PC-3 (cell line): ENCODE results near the gene PCMT1. TPM values are rescaled to one million over a fixed set of nuclear protein-coding genes. Genes with fewer than 3 reads are reported as not detected.

Experiments
- ATAC-seq: fragments of 200-7000 bp; cut with Tn5 transposase; 2 replicates; pipeline ENCODE4 v1.9.1; 2020; ENCODE audit warnings: mild to moderate bottlenecking, moderate library complexity
- BruUV-seq: library from RNA; stranded (reverse); fragments of 400-500 nt; replicated peaks from 2 replicates; lab custom pipeline; 2021; lab: Mats Ljungman, UMichigan
- CTCF ChIA-PET: fragments of 300-600 bp; sonication (Branson Sonifier 250); formaldehyde crosslinking; loops from one replicate; lab custom pipeline; 2022; ENCODE audit warnings: antibody characterized with exemption; lab: Charles Lee
- POLR2A ChIA-PET: fragments of 300-600 bp; sonication (Branson Sonifier 250); formaldehyde crosslinking; loops from one replicate; lab custom pipeline; 2022; ENCODE audit warnings: antibody characterized with exemption; ENCODE audit not compliant: unreplicated experiment; lab: Charles Lee
- DNase-seq: peaks from one replicate; pipeline ENCODE4 v3.0.0-alpha.2; 2015
- H2AFZ ChIP-seq: fragments of 300-600 bp; sonication (generic); 2 replicates; pipeline ENCODE4 v1.6.0; 2016; ENCODE audit warnings: antibody characterized with exemption, low read length
- H3F3A ChIP-seq: fragments of 300-600 bp; sonication (generic); one replicate; pipeline ENCODE4 v1.6.0; 2017; ENCODE audit warnings: antibody characterized with exemption, low read length, control low read depth, mild to moderate bottlenecking; ENCODE audit not compliant: unreplicated experiment
- H3K27ac ChIP-seq: fragments of 300-600 bp; sonication (generic); 2 replicates; pipeline ENCODE4 v1.5.1; 2016; ENCODE audit warnings: mild to moderate bottlenecking, low read length
- H3K27me3 ChIP-seq: fragments of 300-600 bp; sonication (generic); 2 replicates; pipeline ENCODE4 v1.6.1; 2016; ENCODE audit warnings: low read length, mixed read lengths
- H3K36me3 ChIP-seq: fragments of 300-600 bp; sonication (generic); 2 replicates; pipeline ENCODE4 v1.6.1; 2016; ENCODE audit warnings: low read depth, mixed run types, low read length, mixed read lengths
- H3K4me1 ChIP-seq: fragments of 300-600 bp; sonication (generic); 2 replicates; pipeline ENCODE4 v1.5.1; 2016; ENCODE audit warnings: low read length; ENCODE audit not compliant: insufficient read depth
- H3K4me2 ChIP-seq: fragments of 300-600 bp; sonication (generic); 2 replicates; pipeline ENCODE4 v1.6.0; 2016; ENCODE audit warnings: low read length
- H3K4me3 ChIP-seq: fragments of 300-600 bp; sonication (generic); 2 replicates; pipeline ENCODE4 v1.5.1; 2016; ENCODE audit warnings: mild to moderate bottlenecking, low read length, mixed read lengths
- H3K79me2 ChIP-seq: fragments of 300-600 bp; sonication (generic); 2 replicates; pipeline ENCODE4 v1.6.1; 2017; ENCODE audit warnings: low read length, mixed read lengths
- H3K9ac ChIP-seq: fragments of 300-600 bp; sonication (generic); 2 replicates; pipeline ENCODE4 v1.6.0; 2016; ENCODE audit warnings: mild to moderate bottlenecking, low read length
- H3K9me2 ChIP-seq: fragments of 300-600 bp; sonication (generic); replicated peaks from 2 replicates; pipeline ENCODE4 v1.6.1; 2016; ENCODE audit warnings: mixed run types, low read length, mixed read lengths
- H3K9me3 ChIP-seq: fragments of 300-600 bp; sonication (generic); 2 replicates; pipeline ENCODE4 v1.6.1; 2016; ENCODE audit warnings: low read length, mixed read lengths
- H4K20me1 ChIP-seq: fragments of 300-600 bp; sonication (generic); 2 replicates; pipeline ENCODE4 v1.6.1; 2016; ENCODE audit warnings: low read length, mixed read lengths
- EZH2 ChIP-seq: fragments of 300-600 bp; sonication (generic); IDR thresholded peaks from one replicate; pipeline ENCODE4 v1.6.1; 2017; ENCODE audit warnings: antibody characterized with exemption, mild to moderate bottlenecking, low read length; ENCODE audit not compliant: unreplicated experiment
- EZH2phosphoT487 ChIP-seq: fragments of 300-600 bp; sonication (generic); IDR thresholded peaks from 2 replicates; pipeline ENCODE4 v1.6.1; 2018; ENCODE audit warnings: mild to moderate bottlenecking, antibody characterized with exemption, low read length, borderline replicate concordance
- intact Hi-C: fragments of 100-400 bp; cut with micrococcal nuclease; formaldehyde crosslinking; loops from 2 replicates; pipeline ENCODE4 v1.9.0; 2023
- total RNA-seq: library from RNA; depleted of rRNA; stranded (reverse); fragments of >200 nt; gene quantifications from 2 replicates; pipeline ENCODE4 v1.2.3, GENCODE V29; 2014
- TF ChIP-seq, protein P1 (sequence below): fragments of 300-600 bp; sonication (generic); conservative IDR thresholded peaks from 2 replicates; pipeline ENCODE4 v1.5.1; 2017; ENCODE audit warnings: antibody characterized with exemption, low read depth, mild to moderate bottlenecking, low read length

The PCMT1 gene
- total RNA-seq, 1 experiment from 2014 or later, result 122 TPM

DNA sequence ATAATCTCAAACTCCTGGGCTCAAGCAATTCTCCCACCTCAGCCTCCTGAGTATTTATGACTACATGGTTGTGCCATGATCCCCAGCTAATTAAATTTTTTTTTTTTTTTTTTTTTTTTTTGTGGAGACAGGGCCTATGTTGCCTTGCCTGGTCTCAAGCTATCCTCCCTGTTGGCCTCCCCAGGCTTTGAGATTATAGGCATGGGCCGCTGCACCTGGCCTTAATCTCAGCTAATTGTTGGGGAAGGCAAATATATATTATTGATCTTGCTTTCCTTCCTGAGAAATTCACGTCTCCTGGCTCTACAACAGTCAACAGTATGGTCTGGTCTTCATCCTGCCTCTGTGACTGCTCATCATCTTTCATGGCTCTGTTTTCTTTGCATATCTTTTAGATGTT lies 20.1 kb downstream of the PCMT1 start:
- Histone ChIP-seq H4K20me1 (no peaks in the 10 kb centered on the region), H3K9me2 (no peaks in the 10 kb centered on the region), H3K9me3 (no peaks in the 10 kb centered on the region), H3K27ac (no peak overlapping the region), H3K4me2 (no peak overlapping the region), H3K27me3 (no peaks in the 10 kb centered on the region), H2AFZ (no peak overlapping the region), H3K4me1 (peaks cover 6% of the 10 kb centered on the region; the same call in 1 of the 2 replicates), H3K9ac (no peak overlapping the region), H3K79me2 (peaks cover 37% of the 10 kb centered on the region), H3K4me3 (no peak overlapping the region), H3K36me3 (peaks cover 20% of the 10 kb centered on the region), H3F3A (no peaks in the 10 kb centered on the region)
- ATAC-seq (no peak), DNase-seq (no peak)
- no TSS peak for BruUV-seq
- CTCF ChIA-PET, result no interaction called here
- intact Hi-C loops, result no loop called here
- no peak for TF ChIP-seq EZH2phosphoT487
- TF ChIP-seq, protein P1, sequence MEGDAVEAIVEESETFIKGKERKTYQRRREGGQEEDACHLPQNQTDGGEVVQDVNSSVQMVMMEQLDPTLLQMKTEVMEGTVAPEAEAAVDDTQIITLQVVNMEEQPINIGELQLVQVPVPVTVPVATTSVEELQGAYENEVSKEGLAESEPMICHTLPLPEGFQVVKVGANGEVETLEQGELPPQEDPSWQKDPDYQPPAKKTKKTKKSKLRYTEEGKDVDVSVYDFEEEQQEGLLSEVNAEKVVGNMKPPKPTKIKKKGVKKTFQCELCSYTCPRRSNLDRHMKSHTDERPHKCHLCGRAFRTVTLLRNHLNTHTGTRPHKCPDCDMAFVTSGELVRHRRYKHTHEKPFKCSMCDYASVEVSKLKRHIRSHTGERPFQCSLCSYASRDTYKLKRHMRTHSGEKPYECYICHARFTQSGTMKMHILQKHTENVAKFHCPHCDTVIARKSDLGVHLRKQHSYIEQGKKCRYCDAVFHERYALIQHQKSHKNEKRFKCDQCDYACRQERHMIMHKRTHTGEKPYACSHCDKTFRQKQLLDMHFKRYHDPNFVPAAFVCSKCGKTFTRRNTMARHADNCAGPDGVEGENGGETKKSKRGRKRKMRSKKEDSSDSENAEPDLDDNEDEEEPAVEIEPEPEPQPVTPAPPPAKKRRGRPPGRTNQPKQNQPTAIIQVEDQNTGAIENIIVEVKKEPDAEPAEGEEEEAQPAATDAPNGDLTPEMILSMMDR, result no peak
- TF ChIP-seq EZH2, result no peak
- POLR2A ChIA-PET, result no interaction called here

DNA sequence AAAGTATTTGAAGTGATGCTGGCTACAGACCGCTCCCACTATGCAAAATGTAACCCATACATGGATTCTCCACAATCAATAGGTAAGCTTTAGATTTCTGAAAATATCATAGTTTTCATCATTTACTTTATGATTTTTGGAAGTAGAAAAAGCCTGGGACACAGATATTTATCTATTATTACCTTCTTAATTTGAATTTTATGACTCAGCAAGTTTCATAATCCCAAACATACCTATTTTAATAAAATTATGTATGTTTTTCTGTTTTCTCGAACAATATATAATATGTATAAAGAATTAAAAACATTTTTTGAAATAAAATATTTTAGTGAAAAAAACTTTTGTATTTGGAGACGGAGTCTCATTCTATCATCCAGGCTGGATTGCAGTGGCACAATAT lies 21.6 kb downstream of the PCMT1 start:
- Histone ChIP-seq H3F3A (no peaks in the 10 kb centered on the region), H2AFZ (no peak overlapping the region), H3K4me2 (no peak overlapping the region), H3K4me3 (no peak overlapping the region), H3K9me2 (no peaks in the 10 kb centered on the region), H3K4me1 (peaks cover 6% of the 10 kb centered on the region; the same call in 1 of the 2 replicates), H3K9ac (no peak overlapping the region), H3K27ac (no peak overlapping the region), H3K36me3 (peaks cover 15% of the 10 kb centered on the region), H3K27me3 (no peaks in the 10 kb centered on the region), H3K79me2 (peaks cover 33% of the 10 kb centered on the region), H3K9me3 (no peaks in the 10 kb centered on the region), H4K20me1 (no peaks in the 10 kb centered on the region)
- POLR2A ChIA-PET, result no interaction called here
- DNase-seq, result no peak
- ATAC-seq, result no peak
- CTCF ChIA-PET, result no interaction called here
- intact Hi-C loops, result no loop called here
- BruUV-seq, result no TSS peak
- TF ChIP-seq, protein P1, result no peak
- no peak for TF ChIP-seq EZH2phosphoT487
- TF ChIP-seq EZH2, result no peak

DNA sequence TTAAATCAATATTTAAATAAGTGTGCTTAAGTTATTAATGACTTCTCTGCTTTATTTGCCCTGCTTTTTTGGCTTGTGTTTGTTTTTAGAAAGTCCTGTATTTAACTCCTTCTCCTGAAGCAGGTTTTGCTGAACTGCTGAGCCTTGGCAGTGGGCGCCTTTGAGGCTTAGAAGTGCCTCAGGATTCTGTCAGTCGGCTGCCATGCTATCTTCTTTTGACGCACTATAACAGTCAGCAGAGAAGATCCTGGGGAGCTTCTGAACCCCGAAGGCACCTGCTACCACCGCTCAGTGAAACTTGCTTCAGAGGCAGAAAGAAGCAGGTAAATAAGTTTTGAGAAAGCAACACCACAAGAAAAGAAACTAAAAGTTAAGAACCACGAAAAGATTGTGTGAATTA lies 22.4 kb downstream of the PCMT1 start:
- H3F3A ChIP-seq, result no peaks in the 10 kb centered on the region
- H4K20me1 ChIP-seq, result no peaks in the 10 kb centered on the region
- no peak overlapping the region for H3K9ac ChIP-seq
- H3K4me2 ChIP-seq, result no peak overlapping the region
- H3K79me2 ChIP-seq, result peaks cover 26% of the 10 kb centered on the region
- no peak overlapping the region for H3K4me3 ChIP-seq
- TF ChIP-seq, protein P1, result no peak
- H3K4me1 ChIP-seq, result peaks cover 5% of the 10 kb centered on the region; the same call in 1 of the 2 replicates
- intact Hi-C loops, result no loop called here
- BruUV-seq, result no TSS peak
- no peaks in the 10 kb centered on the region for H3K27me3 ChIP-seq
- peaks cover 12% of the 10 kb centered on the region for H3K36me3 ChIP-seq
- no peak overlapping the region for H3K27ac ChIP-seq
- H3K9me2 ChIP-seq, result no peaks in the 10 kb centered on the region
- POLR2A ChIA-PET, result interaction anchor here (0.9 kb wide), 1 partner anchor 124 kb away, joined by 8 read pairs; no protein-coding TSS in a partner anchor
- ATAC-seq (no peak), DNase-seq (no peak)
- CTCF ChIA-PET, result no interaction called here
- no peaks in the 10 kb centered on the region for H3K9me3 ChIP-seq
- H2AFZ ChIP-seq, result no peak overlapping the region
